ENCODE measurements around the gene CHIT1.
"Not testable (repeated sequence)": the region's sequence is repeated elsewhere in the genome, so short reads cannot be mapped to it uniquely, and the experiment has no call there.

CHIT1 gene

DNA sequence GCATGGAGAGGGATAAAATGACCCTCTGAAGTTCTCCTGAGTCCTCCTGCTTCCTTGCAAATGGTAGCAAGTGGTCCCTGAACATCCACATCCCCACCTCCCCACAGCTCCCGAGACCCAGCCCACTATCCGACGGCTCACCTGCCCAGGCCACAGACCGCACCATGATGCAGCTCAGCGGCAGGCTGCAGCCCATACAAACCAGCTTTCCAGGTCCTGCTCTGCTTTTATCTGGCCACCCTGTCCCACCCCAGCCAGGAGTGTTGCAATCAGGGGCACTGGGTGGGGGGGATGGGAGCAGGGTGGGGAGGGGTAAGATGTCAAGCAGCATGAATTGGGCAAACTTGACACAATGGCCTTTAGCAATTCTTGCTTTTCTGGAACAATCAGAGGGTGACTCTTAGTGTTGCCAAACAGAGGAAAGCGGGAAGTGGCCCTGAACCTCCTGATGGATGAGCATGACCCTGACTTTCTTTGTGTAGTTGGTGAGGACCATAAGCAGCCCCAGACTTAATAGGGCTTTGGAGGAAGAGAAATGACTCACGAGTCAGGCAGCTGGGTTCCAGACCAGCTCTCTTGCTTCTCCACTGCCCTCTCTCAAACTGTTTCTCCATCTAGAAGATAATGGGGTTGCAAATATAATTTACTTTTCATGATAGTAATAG lies at the start of gene CHIT1:
Gene CHIT1 (minus strand): TSS at position 203 of the 665 bp plus-strand sequence. CDS start 37 bp downstream, at position 166.
- DNase-seq = no peak

DNA sequence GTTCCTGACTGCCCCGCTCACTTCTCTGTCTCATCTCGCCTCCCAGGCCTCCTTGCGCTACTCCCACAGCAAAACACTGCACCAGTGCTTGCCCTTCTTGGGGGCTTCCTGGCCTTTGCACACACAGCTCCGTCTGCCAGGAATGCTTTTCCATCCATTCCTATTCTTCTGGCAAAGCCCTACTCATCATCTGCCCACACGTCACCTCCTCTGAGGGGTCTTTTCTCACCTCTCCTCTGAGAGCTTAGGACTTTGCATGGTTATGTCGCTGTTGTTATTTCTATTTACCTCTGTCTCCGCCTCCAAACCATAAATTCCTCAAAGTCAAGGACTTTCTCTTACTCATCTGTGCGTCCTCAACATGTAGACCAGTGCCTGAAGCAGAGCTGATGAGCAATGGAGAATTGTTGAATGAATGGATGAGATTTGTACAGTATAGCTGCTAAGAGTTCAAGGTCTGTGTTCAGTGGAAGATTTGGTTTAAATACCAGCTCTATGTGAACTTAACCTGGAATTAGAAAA lies 49.5 kb upstream of the CHIT1 start:
- DNase-seq = no peak

GRCh38 chr1:203278082-203278884 lies 48.8 kb upstream of the CHIT1 start:
- DNase-seq = no peak

GRCh38 chr1:203276916-203277545 lies 47.6 kb upstream of the CHIT1 start:
- DNase-seq = no peak

GRCh38 chr1:203276408-203276807 lies 46.9 kb upstream of the CHIT1 start:
- no peak for DNase-seq

DNA sequence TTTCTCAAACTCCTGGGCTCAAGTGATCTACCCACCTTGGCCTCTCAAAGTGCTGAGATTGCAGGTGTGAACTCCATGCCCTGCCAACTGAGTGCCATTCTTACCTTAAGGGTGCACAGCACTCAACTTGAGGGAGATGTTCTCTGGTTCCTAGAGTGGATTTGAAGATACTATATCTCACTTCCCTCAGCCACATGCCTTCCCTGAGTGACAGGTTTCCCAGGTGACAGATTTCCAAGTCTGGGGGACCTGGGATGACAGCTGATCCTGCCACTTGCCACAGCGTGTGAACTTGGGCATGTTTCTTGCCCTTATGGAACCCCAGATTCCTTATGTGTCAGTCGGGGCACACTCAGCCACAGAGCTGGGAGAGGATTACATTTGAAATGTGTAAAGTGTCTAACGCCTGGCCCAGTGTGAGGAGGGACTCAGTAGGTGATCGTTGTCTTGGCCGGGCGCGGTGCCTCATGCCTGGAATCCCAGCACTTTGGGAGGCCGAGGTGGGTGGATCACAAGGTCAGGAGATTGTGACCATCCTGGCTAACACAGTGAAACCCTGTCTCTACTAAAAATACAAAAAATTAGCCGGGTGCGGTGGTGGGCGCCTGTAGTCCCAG lies 46.3 kb upstream of the CHIT1 start:
- DNase-seq = no peak

GRCh38 chr1:203274603-203275381 lies 45.3 kb upstream of the CHIT1 start:
- DNase-seq = no peak

DNA sequence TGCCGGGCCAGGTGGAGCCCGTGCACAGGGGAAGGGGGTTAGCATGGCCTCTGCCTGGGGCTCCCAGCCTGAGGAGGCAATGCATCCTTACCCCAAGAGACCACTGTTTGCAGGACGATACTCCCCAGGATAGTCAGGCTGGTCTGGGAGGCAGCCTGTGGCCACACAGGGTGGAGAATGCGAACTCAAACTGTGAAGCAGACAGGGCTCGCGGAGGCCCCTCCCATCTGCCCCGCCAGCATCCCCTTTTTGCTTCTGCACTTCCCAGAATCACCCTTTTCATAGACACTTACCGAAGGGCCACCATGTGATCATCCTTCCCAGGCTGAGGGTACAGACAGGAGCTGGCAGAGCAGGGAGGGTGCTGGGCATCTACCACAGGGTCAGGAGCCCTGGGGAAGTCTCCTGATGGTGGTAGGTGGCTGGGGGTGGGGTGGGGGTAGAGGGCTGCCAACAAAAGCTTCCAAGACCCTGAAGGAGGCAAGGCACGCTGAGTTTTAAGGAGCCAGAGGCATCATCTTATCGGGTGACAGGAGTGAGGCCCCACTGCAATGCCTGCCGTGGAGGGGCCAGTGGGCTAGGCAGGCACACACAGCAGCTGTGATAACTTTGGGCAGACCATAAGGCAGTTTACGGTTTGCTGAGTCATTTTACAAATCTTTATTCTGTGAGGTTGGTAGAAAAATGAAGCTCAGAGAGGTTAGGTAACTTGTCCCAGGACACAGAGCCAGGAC lies 44.6 kb upstream of the CHIT1 start:
- no peak for DNase-seq

DNA sequence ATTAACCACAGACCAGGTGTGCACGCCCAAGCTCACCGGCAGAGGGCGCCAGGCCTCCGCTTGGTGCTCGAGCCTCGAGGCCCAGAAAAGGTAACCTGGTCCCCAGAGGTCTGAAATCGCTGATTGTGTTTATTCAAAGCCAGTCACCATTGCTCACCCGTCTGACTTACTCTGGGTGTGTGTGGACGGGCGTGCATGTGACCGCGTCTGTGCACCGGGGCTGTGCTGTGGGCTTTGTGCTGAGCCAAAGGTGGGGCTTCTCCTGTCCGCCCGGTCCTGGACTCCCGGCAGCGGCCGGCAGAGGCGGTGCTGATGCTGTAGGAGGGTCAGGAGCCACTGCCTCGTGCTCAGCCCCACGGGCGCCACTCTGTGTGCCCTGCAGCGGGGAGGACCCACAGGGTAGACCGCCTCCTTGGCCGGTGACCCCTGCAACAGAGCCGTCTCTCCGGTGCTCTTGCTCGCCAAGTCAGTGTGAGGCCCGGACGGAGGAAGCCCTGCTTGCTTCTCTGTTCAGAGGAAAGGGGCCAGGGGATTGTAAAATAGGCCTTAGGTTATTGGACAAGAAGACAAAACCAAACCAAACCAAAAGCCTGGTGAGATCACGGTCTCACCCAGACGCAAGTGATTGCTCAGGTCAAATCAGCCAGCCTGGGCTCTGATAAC lies 43.9 kb upstream of the CHIT1 start:
- peak; percentile 94 for DNase-seq

DNA sequence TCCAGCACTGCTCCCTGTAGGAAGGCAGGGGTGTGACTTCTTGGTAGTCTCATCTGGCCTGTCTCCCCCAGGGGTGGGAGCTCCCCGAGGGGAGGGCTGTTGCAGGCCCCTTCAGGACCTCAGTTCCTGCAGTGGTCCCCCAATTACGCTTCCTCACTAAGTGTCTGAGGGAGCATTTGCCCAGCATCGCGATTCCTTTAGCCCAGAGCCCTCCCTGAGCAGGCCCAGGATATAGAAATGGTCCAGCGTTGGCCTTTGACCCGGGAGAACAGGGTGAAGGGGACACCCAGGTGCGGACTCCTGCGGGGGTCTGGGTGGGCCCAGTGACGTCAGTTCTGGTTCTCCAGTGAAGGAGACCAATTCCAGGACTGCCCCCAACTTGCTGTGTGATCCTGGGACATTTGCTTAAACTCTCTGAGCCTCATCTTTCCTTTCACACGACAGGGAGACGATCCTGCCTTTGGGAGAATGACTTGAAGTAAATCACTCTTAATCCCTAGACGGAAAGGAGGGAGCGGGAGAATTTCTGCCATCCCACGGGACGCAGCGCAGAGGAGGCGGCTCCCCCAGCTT lies 43.2 kb upstream of the CHIT1 start:
- no peak for DNase-seq

DNA sequence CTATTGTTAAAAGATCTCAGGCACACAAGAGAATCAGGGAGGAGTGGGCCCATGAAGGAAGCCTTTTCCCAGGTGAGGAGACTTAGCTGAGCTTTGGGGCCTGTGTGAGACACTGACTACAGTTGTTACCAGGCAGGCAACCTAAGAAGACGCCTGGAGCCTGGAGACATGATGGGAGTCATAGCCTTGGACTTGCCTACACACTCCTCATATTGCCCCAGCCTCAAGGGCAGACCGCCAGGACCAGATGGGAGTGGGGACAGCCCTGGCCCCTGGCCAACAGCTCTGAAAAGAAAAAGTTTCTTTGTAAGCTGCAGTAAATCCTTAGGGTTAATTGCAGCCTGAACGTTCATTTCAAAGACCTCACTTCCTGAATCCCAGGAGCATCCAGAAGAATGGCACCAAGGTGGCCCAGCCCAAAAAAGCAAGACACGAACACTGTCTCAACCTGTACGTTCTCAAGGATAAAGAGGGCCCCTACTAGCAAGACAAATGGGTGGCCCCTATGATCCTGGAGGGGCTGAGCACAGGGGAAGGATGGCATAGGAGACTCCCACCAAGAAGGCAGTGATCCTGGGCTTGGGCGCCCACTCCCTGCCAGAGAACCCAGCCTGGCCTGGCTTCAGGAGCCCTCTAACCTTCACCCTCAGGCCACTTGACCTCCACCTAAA lies 42.6 kb upstream of the CHIT1 start:
- DNase-seq = no peak

- DNase-seq = peak; percentile 57
Measured at GRCh38 chr1:203271018-203271743, 41.7 kb upstream of the CHIT1 start.

DNA sequence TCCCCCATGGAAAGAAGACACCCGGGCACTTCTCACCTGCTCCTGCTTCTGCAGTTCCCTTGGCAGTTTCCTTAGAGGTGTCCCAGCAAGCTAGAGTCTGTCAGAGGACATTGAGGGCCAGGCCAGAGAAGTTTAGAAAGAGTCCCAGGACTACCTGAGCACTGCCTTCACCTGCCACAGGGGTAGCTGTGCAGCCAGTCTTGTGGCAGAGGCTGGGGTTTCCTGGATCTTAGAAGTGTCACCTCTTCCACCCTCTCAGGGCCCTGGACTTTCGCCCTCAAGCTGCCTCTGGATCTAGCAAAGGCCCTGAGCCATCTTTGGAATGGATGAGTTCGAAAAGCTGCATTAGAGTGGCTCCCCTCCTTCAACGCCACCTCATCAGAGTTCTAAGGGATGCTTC lies 41.0 kb upstream of the CHIT1 start:
- DNase-seq = no peak

GRCh38 chr1:203269654-203270020 lies 40.2 kb upstream of the CHIT1 start:
- DNase-seq = no peak

DNA sequence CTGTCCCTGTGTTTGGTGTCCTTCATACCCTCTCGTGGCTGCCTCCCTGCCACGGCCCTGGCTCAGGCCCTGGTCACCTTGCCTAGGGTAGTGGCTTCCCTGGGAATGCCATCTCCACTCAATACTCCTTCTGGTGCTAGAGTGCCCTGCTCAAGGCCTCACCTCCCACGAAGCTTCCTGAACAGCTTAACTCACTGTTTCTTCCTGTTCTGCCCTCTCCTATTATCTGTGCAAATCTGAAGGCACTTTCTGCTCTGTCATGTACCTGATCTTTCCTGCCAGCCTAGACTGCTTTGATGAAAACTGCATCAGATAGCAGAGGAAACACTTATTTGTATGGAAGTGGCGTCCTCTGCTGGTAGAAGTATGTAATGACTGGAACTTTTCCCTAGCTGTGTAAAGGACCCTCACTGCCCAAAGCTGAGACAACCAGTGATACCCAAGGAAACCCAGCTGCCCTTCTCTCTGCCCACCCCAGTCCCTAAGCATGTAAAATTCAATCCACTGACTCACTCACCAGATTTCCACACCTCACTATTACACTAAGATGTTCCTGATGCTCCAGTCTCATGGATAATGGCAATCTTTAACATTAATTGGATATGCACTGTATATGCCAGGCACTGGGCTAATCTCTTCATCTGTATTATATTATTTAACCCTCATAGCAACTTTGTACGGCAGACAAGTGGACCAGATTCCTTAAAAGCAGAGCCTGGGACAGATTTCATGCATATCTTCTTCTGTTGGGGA lies 39.6 kb upstream of the CHIT1 start:
- no peak for DNase-seq

- no peak for DNase-seq
Measured at GRCh38 chr1:203267912-203268311, 38.4 kb upstream of the CHIT1 start.

DNA sequence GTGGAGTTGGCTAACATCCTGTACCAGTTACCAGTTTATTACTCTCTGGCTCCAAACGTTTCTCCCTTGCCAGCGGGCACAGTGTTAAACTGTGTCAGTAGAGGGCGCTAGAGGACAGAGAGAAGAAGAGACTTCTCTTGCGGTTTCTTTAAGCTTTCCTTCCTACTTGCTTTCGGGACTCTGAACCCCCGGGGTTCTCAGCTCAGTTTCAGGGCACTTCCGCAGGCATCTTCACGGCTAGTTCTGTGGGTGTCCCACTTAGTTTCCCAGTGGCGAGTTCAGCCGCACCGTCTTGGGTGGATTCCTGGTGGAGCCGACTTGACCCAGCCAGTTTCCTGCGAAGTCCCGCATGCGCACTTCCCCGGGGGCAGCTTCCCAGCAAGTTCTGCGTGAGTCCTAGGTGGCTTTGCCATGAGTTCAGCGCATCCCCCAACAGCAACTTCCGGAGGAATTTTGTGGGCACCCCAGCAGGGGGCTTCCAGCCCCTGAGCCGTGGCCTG lies 37.9 kb upstream of the CHIT1 start:
- peak; percentile 79 for DNase-seq

- not testable (repeated sequence) for DNase-seq
Measured at GRCh38 chr1:203266140-203266539, 36.7 kb upstream of the CHIT1 start.

- no peak for DNase-seq
Measured at GRCh38 chr1:203265541-203265940, 36.1 kb upstream of the CHIT1 start.

Data from activated T-cell treated with anti-CD3 and anti-CD28 coated beads, Interleukin-2, amount 50 U/mL, for 1 hour (primary cell).